T follicular helper cell (primary cell): ENCODE measurements around the gene DCT.

Experiments
- DNase-seq: peaks from one replicate; pipeline ENCODE4 v3.0.0-alpha.2; 2020; ENCODE audit warnings: low read depth

Gene DCT

GRCh38 chr13:94395860-94396259 lies 83.6 kb downstream of the DCT start:
- no peak for DNase-seq

DNA sequence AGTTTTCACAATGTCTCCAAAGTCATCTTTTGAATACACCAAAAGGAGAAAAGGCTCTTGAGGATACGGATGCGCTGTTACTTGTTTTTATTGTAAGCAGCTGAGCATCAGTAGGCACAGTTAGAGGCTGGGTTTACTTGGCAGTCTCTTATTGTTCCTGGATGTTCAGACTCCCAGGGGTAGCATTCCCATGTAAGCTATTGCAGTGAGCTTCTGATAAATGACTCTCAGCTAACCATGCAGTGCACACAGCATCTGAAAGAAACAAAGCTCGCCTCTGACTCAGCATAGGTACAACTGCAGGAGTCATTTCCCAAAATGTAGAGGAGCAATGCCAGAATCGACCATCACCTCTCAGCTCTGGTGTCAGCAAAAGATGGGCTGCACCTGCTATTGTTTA lies 84.8 kb downstream of the DCT start:
- no peak for DNase-seq

DNA sequence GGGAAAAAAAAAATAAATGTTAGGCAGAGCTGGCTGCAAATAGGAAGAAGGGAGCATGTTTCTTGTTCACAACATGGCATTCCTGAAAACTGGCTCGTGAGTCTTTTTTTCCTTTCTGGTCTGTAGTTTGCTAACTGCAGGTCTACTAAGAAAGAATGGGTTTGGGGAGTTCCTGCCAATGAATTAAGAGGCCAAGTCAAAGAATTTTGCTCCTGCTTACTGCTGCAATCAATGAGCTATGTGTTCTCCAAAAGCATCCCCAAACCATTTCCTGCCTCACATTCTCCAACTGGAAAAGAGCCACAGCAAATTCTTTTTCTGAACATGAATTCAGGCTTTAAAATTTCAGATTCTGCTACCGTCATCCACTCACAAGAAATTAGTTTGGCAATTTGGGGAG lies 88.6 kb downstream of the DCT start:
- no peak for DNase-seq

GRCh38 chr13:94389604-94390351 lies 89.7 kb downstream of the DCT start:
- DNase-seq: no peak

DNA sequence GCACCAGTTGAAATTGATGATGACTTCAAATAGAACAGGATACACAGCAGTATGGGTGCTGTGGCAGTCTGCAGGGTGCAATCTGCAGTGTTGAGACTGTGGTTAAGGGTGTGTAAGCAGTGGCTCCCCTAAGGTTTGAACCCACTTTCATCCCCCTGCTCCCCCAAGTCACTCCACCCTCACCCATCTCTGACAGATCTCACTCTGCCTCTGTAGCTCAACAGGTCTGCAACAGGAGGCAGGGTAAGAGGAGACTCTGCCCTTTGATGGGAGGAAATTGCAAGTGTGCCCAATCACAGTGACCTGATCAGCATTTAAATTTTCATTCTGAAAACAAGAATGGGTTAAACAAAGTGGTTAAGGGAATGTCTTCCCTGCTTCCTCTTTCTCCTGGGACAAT lies 92.4 kb downstream of the DCT start:
- no peak for DNase-seq
